SK-N-SH (cell line): ENCODE measurements around the gene TMC1. TPM values are rescaled to one million over a fixed set of nuclear protein-coding genes. Genes with fewer than 3 reads are reported as not detected.

Experiments used
- CTCF ChIA-PET: fragments of 300-600, 350-600 bp; formaldehyde crosslinking; extraction: SDS; loops from one replicate; lab custom pipeline; 2021; lab: Yijun Ruan, JAX
- POLR2A ChIA-PET: fragments of 350-600 bp; sonication (Branson Sonifier 250); formaldehyde crosslinking; extraction: SDS; loops from one replicate; lab custom pipeline; 2020; ENCODE audit warnings: antibody characterized with exemption, inconsistent platforms; lab: Yijun Ruan, JAX
- DNase-seq: peaks from one replicate; pipeline ENCODE4 v3.0.0; 2012
- H2AFZ ChIP-seq: fragments of 200-600 bp; sonication (generic); 2 replicates; pipeline ENCODE4 v1.8.1; 2016; ENCODE audit warnings: antibody characterized with exemption, mild to moderate bottlenecking, low read depth
- H3F3A ChIP-seq: fragments of 200-600 bp; sonication (generic); replicated peaks from 2 replicates; pipeline ENCODE3; 2016; ENCODE audit warnings: antibody characterized with exemption, mild to moderate bottlenecking; ENCODE audit not compliant: insufficient read depth
- H3K27ac ChIP-seq, 2 experiments: fragments of 200-500 bp in 1 of 2; fragments of 200-600 bp in 1 of 2; sonication (Bioruptor generic) in 1 of 2; sonication (generic), shearing (Covaris generic) in 1 of 2; 2 replicates each; pipeline versions ENCODE4 v1.5.1 to v1.6.1; 2014 to 2016; ENCODE audit warnings: low read depth in 2 of 2, inconsistent platforms in 1 of 2, low read length in 1 of 2, mild to moderate bottlenecking in 1 of 2, mixed read lengths in 1 of 2
- H3K27me3 ChIP-seq: fragments of 200-600 bp; sonication (generic), shearing (Covaris generic); 2 replicates; pipeline ENCODE4 v1.6.1; 2016; ENCODE audit warnings: mixed run types; ENCODE audit not compliant: insufficient read depth
- H3K36me3 ChIP-seq, 2 experiments: fragments of 200-500 bp in 1 of 2; fragments of 200-600 bp in 1 of 2; sonication (Bioruptor generic) in 1 of 2; sonication (generic) in 1 of 2; replicated peaks in 1 of 2; 2 replicates each; pipeline versions ENCODE3 to v1.5.1; 2014 to 2016; ENCODE audit warnings: low read length in 1 of 2, mild to moderate bottlenecking in 1 of 2; ENCODE audit not compliant: insufficient read depth in 2 of 2, control insufficient read depth in 1 of 2
- H3K4me1 ChIP-seq, 2 experiments: fragments of 200-500 bp in 1 of 2; fragments of 200-600 bp in 1 of 2; sonication (Bioruptor generic) in 1 of 2; sonication (generic), shearing (Covaris generic) in 1 of 2; 2 replicates each; pipeline versions ENCODE4 v1.5.1 to v1.6.1; 2014 to 2016; ENCODE audit warnings: low read depth in 1 of 2, low read length in 1 of 2, mixed run types in 1 of 2; ENCODE audit not compliant: insufficient read depth in 2 of 2, control insufficient read depth in 1 of 2
- H3K4me2 ChIP-seq: fragments of 200-600 bp; sonication (generic), shearing (Covaris generic); 2 replicates; pipeline ENCODE4 v1.6.1; 2017; ENCODE audit warnings: mixed run types
- H3K4me3 ChIP-seq, 2 experiments: fragments of 200-500 bp in 1 of 2; fragments of 200-600 bp in 1 of 2; sonication (Bioruptor generic) in 1 of 2; sonication (generic), shearing (Covaris generic) in 1 of 2; 2 replicates each; pipeline versions ENCODE4 v1.5.1 to v1.8.1; 2014 to 2016; ENCODE audit warnings: low read depth in 2 of 2, inconsistent platforms in 1 of 2, low read length in 1 of 2, mild to moderate bottlenecking in 1 of 2, mixed read lengths in 1 of 2, moderate library complexity in 1 of 2
- H3K79me2 ChIP-seq: fragments of 200-600 bp; sonication (generic); 2 replicates; pipeline ENCODE4 v1.8.1; 2017; ENCODE audit warnings: mild to moderate bottlenecking; ENCODE audit not compliant: insufficient read depth
- H3K9ac ChIP-seq: fragments of 200-600 bp; sonication (generic); 2 replicates; pipeline ENCODE4 v1.6.1; 2017; ENCODE audit warnings: mixed run types
- H3K9me2 ChIP-seq: fragments of 200-600 bp; sonication (generic); 2 replicates; pipeline ENCODE4 v1.6.1; 2017; ENCODE audit warnings: mixed run types
- H3K9me3 ChIP-seq: fragments of 200-600 bp; sonication (generic); 2 replicates; pipeline ENCODE4 v1.6.1; 2017; ENCODE audit warnings: mixed run types, mild to moderate bottlenecking, moderate library complexity
- H4K20me1 ChIP-seq: fragments of 200-600 bp; sonication (generic); 2 replicates; pipeline ENCODE4 v1.6.1; 2017; ENCODE audit warnings: mild to moderate bottlenecking, mixed run types; ENCODE audit not compliant: insufficient read depth
- CHD2 ChIP-seq: fragments of 150-350 bp; IDR thresholded peaks from 2 replicates; pipeline ENCODE4 v1.6.1; 2018; ENCODE audit warnings: low read length; ENCODE audit not compliant: partially characterized antibody
- ELF1 ChIP-seq: IDR thresholded peaks from 2 replicates; pipeline ENCODE4 v1.4.0; 2012
- FOSL2 ChIP-seq: IDR thresholded peaks from 2 replicates; pipeline ENCODE4 v1.4.0; 2012; ENCODE audit warnings: low read depth, mild to moderate bottlenecking, moderate library complexity, borderline replicate concordance
- FOXJ3 ChIP-seq: sonication (generic); formaldehyde crosslinking; IDR thresholded peaks from 2 replicates; pipeline ENCODE4 v1.5.1; 2020; ENCODE audit warnings: mild to moderate bottlenecking, missing genetic modification reagents
- GATA2 ChIP-seq: sonication (generic); formaldehyde crosslinking; IDR thresholded peaks from 2 replicates; pipeline ENCODE4 v1.5.0; 2020; ENCODE audit warnings: mild to moderate bottlenecking, missing genetic modification reagents
- IRF3 ChIP-seq: fragments of 150-350 bp; IDR thresholded peaks from 2 replicates; pipeline ENCODE4 v1.6.1; 2016; ENCODE audit warnings: mild to moderate bottlenecking, low read depth, low read length
- JUND ChIP-seq: IDR thresholded peaks from 2 replicates; pipeline ENCODE4 v1.4.0; 2012
- MAX ChIP-seq: IDR thresholded peaks from 2 replicates; pipeline ENCODE4 v1.4.0; 2012; ENCODE audit warnings: low read depth
- MEF2A ChIP-seq: IDR thresholded peaks from 2 replicates; pipeline ENCODE4 v1.4.0; 2012; ENCODE audit warnings: low read depth, borderline replicate concordance
- NRF1 ChIP-seq: IDR thresholded peaks from 2 replicates; pipeline ENCODE4 v1.6.1; 2012; ENCODE audit warnings: low read depth, mild to moderate bottlenecking, low read length
- PBX3 ChIP-seq: IDR thresholded peaks from 2 replicates; pipeline ENCODE4; 2012
- POLR2AphosphoS5 ChIP-seq: IDR thresholded peaks from 2 replicates; pipeline ENCODE4 v1.6.1; 2012; ENCODE audit warnings: low read depth, low read length
- RAD21 ChIP-seq: IDR thresholded peaks from 2 replicates; pipeline ENCODE4 v1.6.1; 2012; ENCODE audit warnings: mild to moderate bottlenecking, low read length
- RCOR1 ChIP-seq: fragments of 150-350 bp; IDR thresholded peaks from 2 replicates; pipeline ENCODE4 v1.6.1; 2017; ENCODE audit warnings: antibody characterized with exemption, low read length
- REST ChIP-seq: IDR thresholded peaks from 2 replicates; pipeline ENCODE4 v1.6.1; 2012; ENCODE audit warnings: mild to moderate bottlenecking, low read depth, low read length, moderate library complexity
- RFX5 ChIP-seq: IDR thresholded peaks from 2 replicates; pipeline ENCODE4 v1.6.1; 2012; ENCODE audit warnings: mild to moderate bottlenecking, improper control_type of control experiment, low read length
- RXRA ChIP-seq: IDR thresholded peaks from 2 replicates; pipeline ENCODE4 v1.4.0; 2012; ENCODE audit warnings: low read depth, mild to moderate bottlenecking, borderline replicate concordance
- TAF1 ChIP-seq: IDR thresholded peaks from 2 replicates; pipeline ENCODE4 v1.6.1; 2012; ENCODE audit warnings: low read depth, mild to moderate bottlenecking, low read length, moderate library complexity, borderline replicate concordance
- TCF12 ChIP-seq: IDR thresholded peaks from 2 replicates; pipeline ENCODE4 v1.4.0; 2012
- TEAD4 ChIP-seq: IDR thresholded peaks from 2 replicates; pipeline ENCODE4 v1.4.0; 2012; ENCODE audit warnings: mild to moderate bottlenecking, borderline replicate concordance; ENCODE audit not compliant: insufficient read depth
- USF1 ChIP-seq: IDR thresholded peaks from 2 replicates; pipeline ENCODE4 v1.4.0; 2012; ENCODE audit warnings: low read depth, borderline replicate concordance
- USF2 ChIP-seq: fragments of 150-350 bp; IDR thresholded peaks from 2 replicates; pipeline ENCODE4 v1.6.1; 2017; ENCODE audit warnings: antibody characterized with exemption, low read length, low read depth, borderline replicate concordance
- WGBS: methylation state at CpG from one replicate; pipeline ENCODE4 v1.1.6; 2017; ENCODE audit warnings: low lambda C conversion rate; 5-methylcytosine and 5-hydroxymethylcytosine counted together
- polyA plus RNA-seq, 3 experiments: library from polyadenylated mRNA; depleted of rRNA; stranded (reverse); fragments of >200 nt; gene quantifications; 2 replicates each; pipeline ENCODE4 v1.2.3, GENCODE V29; 2012

Gene TMC1
- polyA plus RNA-seq, 1 of the 3 experiments (the other 2 are of a cell fraction) = not detected

- no peak overlapping the region for H3K4me3 ChIP-seq
- H4K20me1 ChIP-seq = no peaks in the 10 kb centered on the region
- H3K9me2 ChIP-seq = no peaks in the 10 kb centered on the region
- H3K27ac ChIP-seq = peak overlapping the region; percentile 48 to 65; a peak in 2 of 4 replicates
- TF ChIP-seq MEF2A (no peak), RCOR1 (no peak), PBX3 (peak; percentile 26; the same call in 1 of the 2 replicates), ELF1 (no peak), JUND (no peak), TEAD4 (no peak), NRF1 (no peak), MAX (0 out of 2 replicates have a peak, but pooled peaks have one; percentile 18), RFX5 (no peak), GATA2 (CRISPR knock-in tag) (no peak), RAD21 (no peak), USF2 (no peak), IRF3 (no peak), TAF1 (no peak), USF1 (no peak), TCF12 (peak; percentile 68), FOXJ3 (CRISPR knock-in tag) (no peak), CHD2 (no peak), REST (no peak), POLR2AphosphoS5 (no peak), RXRA (no peak), FOSL2 (peak; percentile 69; the same call in 1 of the 2 replicates)
- TF ChIP-seq, all 33 proteins: peak for 4
- Histone ChIP-seq H3F3A (peaks cover 36% of the 10 kb centered on the region), H3K9me3 (no peaks in the 10 kb centered on the region), H3K4me1 (peaks cover 0 to 20% of the 10 kb centered on the region in 2 experiments), H3K9ac (no peak overlapping the region), H2AFZ (peak overlapping the region; percentile 2; the same call in 1 of the 2 replicates), H3K27me3 (no peaks in the 10 kb centered on the region), H3K79me2 (no peaks in the 10 kb centered on the region), H3K36me3 (no peaks in the 10 kb centered on the region), H3K4me2 (peak overlapping the region; percentile 20; the same call in 1 of the 2 replicates)
- ChIA-PET POLR2A (no interaction called here), CTCF (no interaction called here)
- 27% methylated on average over 1 of the region's 1 CpG for WGBS
- no peak for DNase-seq
Observed at GRCh38 chr9:72480921-72481320, 40.5 kb upstream of the TMC1 start.
